ENCODE results near the gene BYSL.

DNA sequence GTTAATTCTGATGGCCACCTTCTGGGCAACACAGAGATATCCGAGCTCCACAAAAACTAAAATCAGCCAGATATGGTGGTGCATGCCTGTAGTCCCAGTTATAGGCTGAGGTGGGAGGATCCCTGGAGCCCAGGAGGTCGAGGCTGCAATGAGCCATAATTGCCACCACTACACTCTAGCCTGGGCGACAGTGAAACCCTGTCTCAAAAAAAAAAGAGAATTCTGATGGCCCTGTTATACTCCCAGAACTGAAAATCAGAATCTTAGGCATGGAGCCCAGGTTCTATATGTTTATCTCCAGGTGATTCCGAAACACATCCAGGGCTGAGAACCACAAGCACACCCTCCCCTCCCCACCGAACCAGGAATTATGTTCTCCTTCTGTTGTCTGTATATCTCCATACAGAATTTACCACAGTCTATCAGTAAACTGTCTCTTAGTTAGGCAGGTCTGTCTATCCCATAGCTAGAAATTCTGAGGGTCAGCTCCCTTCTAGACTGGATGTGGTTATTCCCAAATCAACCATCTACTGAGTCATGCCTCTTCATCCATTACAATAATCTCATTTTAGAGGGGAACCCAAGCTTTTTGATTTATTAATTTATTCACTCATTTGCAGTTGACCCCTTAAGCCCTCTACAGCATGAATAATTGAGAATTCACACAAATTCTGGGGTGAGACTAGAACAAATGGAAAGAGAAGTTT lies 45.1 kb downstream of the BYSL start:
- TF ChIP-seq, protein P1, sequence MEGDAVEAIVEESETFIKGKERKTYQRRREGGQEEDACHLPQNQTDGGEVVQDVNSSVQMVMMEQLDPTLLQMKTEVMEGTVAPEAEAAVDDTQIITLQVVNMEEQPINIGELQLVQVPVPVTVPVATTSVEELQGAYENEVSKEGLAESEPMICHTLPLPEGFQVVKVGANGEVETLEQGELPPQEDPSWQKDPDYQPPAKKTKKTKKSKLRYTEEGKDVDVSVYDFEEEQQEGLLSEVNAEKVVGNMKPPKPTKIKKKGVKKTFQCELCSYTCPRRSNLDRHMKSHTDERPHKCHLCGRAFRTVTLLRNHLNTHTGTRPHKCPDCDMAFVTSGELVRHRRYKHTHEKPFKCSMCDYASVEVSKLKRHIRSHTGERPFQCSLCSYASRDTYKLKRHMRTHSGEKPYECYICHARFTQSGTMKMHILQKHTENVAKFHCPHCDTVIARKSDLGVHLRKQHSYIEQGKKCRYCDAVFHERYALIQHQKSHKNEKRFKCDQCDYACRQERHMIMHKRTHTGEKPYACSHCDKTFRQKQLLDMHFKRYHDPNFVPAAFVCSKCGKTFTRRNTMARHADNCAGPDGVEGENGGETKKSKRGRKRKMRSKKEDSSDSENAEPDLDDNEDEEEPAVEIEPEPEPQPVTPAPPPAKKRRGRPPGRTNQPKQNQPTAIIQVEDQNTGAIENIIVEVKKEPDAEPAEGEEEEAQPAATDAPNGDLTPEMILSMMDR (IDR thresholded peaks at IDR 0.05) = no peak
- no peak for TF ChIP-seq POLR2A (IDR thresholded peaks at IDR 0.05)
